ENCODE data around the gene FGFBP1. TPM values are rescaled to one million over a fixed set of nuclear protein-coding genes. Genes with fewer than 3 reads are reported as not detected.

FGFBP1 gene
- total RNA-seq, 1 donor from 2014 or later, result not detected

GRCh38 chr4:15938182-15938581 is 358 bp downstream of the FGFBP1 start:
- POLR2A ChIA-PET, result no interaction called here
- CTCF ChIA-PET, result interaction anchor here (1.3 kb wide), 1 partner anchor 133 kb away, joined by 4 read pairs; no protein-coding TSS in a partner anchor
- H3K9me3 Mint-ChIP-seq, result no peaks in the 10 kb centered on the region
- DNase-seq, result no peak
- no peaks in the 10 kb centered on the region for H3K27me3 Mint-ChIP-seq
- no peak for TF ChIP-seq CTCF (IDR thresholded peaks at IDR 0.05)
- no peak overlapping the region for H3K27ac Mint-ChIP-seq
- no peak for ATAC-seq (ENCODE audit: low read depth)
- H3K36me3 Mint-ChIP-seq (ENCODE audit: low read depth), result no peaks in the 10 kb centered on the region
- H3K4me1 Mint-ChIP-seq, result no peaks in the 10 kb centered on the region
- H3K4me3 Mint-ChIP-seq, result no peak overlapping the region
- intact Hi-C loops (cut with micrococcal nuclease), result no loop called here

GRCh38 chr4:15936495-15936894 is 2.0 kb downstream of the FGFBP1 start:
- POLR2A ChIA-PET, result no interaction called here

GRCh38 chr4:15935504-15936402 is 2.8 kb downstream of the FGFBP1 start:
- Mint-ChIP-seq H3K4me1 (peaks cover 20% of the 10 kb centered on the region), H3K36me3 (ENCODE audit: low read depth) (no peaks in the 10 kb centered on the region), H3K27ac (no peak overlapping the region), H3K27me3 (no peaks in the 10 kb centered on the region), H3K9me3 (no peaks in the 10 kb centered on the region), H3K4me3 (no peak overlapping the region)
- CTCF ChIA-PET, result no interaction called here
- ATAC-seq (ENCODE audit: low read depth), result no peak
- intact Hi-C loops (cut with micrococcal nuclease), result no loop called here
- DNase-seq, result no peak
- TF ChIP-seq CTCF (IDR thresholded peaks at IDR 0.05), result no peak
- POLR2A ChIA-PET, result no interaction called here

More at GRCh38 chr4:15936495-15936894, 2.0 kb downstream of the FGFBP1 start:
- H3K4me1 Mint-ChIP-seq, result peaks cover 14% of the 10 kb centered on the region
- H3K27me3 Mint-ChIP-seq, result no peaks in the 10 kb centered on the region
- TF ChIP-seq CTCF (IDR thresholded peaks at IDR 0.05), result no peak
- no peak overlapping the region for H3K4me3 Mint-ChIP-seq
- CTCF ChIA-PET, result no interaction called here
- no peak for DNase-seq
- H3K9me3 Mint-ChIP-seq, result no peaks in the 10 kb centered on the region
- H3K27ac Mint-ChIP-seq, result no peak overlapping the region
- no peaks in the 10 kb centered on the region for H3K36me3 Mint-ChIP-seq (ENCODE audit: low read depth)
- no peak for ATAC-seq (ENCODE audit: low read depth)
- intact Hi-C loops (cut with micrococcal nuclease), result no loop called here

GRCh38 chr4:15934259-15934658 is 4.3 kb downstream of the FGFBP1 start:
- TF ChIP-seq CTCF (IDR thresholded peaks at IDR 0.05), result no peak
- Mint-ChIP-seq H3K36me3 (ENCODE audit: low read depth) (no peaks in the 10 kb centered on the region), H3K27ac (no peak overlapping the region), H3K9me3 (no peaks in the 10 kb centered on the region), H3K4me1 (peaks cover 31% of the 10 kb centered on the region), H3K4me3 (no peak overlapping the region), H3K27me3 (no peaks in the 10 kb centered on the region)
- ATAC-seq (ENCODE audit: low read depth) (no peak), DNase-seq (no peak)
- ChIA-PET POLR2A (no interaction called here), CTCF (interaction anchor here (1.4 kb wide), 1 partner anchor 51 kb away, joined by 4 read pairs; no protein-coding TSS in a partner anchor)
- intact Hi-C loops (cut with micrococcal nuclease), result no loop called here

GRCh38 chr4:15931451-15932210 is 6.9 kb downstream of the FGFBP1 start:
- ChIA-PET CTCF (interaction anchor here (0.5 kb wide), 1 partner anchor 112 kb away, joined by 3 read pairs; no protein-coding TSS in a partner anchor), POLR2A (interaction anchor here (1.6 kb wide), 1 partner anchor 41 kb away, joined by 3 read pairs; no protein-coding TSS in a partner anchor)
- no peak overlapping the region for H3K27ac Mint-ChIP-seq
- intact Hi-C loops (cut with micrococcal nuclease), result no loop called here
- DNase-seq (no peak), ATAC-seq (ENCODE audit: low read depth) (no peak)
- no peak for TF ChIP-seq CTCF (IDR thresholded peaks at IDR 0.05)
- no peaks in the 10 kb centered on the region for H3K27me3 Mint-ChIP-seq
- no peaks in the 10 kb centered on the region for H3K36me3 Mint-ChIP-seq (ENCODE audit: low read depth)
- no peaks in the 10 kb centered on the region for H3K9me3 Mint-ChIP-seq
- no peak overlapping the region for H3K4me3 Mint-ChIP-seq
- H3K4me1 Mint-ChIP-seq, result peaks cover 31% of the 10 kb centered on the region
